Panc1 (cell line): ENCODE measurements around the gene DHCR24. TPM values are rescaled to one million over a fixed set of nuclear protein-coding genes. Genes with fewer than 3 reads are reported as not detected.

Experiments
- ATAC-seq: fragments of 200-7000 bp; cut with Tn5 transposase; 2 replicates; pipeline ENCODE4 v1.9.1; 2020; ENCODE audit warnings: mild to moderate bottlenecking, moderate library complexity
- BruUV-seq: library from RNA; stranded (reverse); fragments of 400-500 nt; replicated peaks from 2 replicates; lab custom pipeline; 2021; lab: Mats Ljungman, UMichigan
- CTCF ChIA-PET: fragments of 300-600 bp; sonication (Branson Sonifier 250); formaldehyde crosslinking; loops from one replicate; lab custom pipeline; 2022; ENCODE audit warnings: antibody characterized with exemption; lab: Charles Lee
- POLR2A ChIA-PET: fragments of 300-600 bp; sonication (Branson Sonifier 250); formaldehyde crosslinking; loops from one replicate; lab custom pipeline; 2022; ENCODE audit warnings: antibody characterized with exemption; lab: Charles Lee
- DNase-seq: peaks from one replicate; pipeline ENCODE4 v3.0.0-alpha.2; 2010; ENCODE audit warnings: low read depth, low spot score
- H3K27ac ChIP-seq: 2 replicates; pipeline ENCODE4 v1.5.1; 2011; ENCODE audit warnings: mild to moderate bottlenecking, low read length, inconsistent platforms
- H3K27me3 ChIP-seq: fragments of 200-500 bp; sonication (Bioruptor generic); 2 replicates; pipeline ENCODE4 v1.6.0; 2014; ENCODE audit warnings: low read length, inconsistent platforms; ENCODE audit not compliant: control insufficient read depth, insufficient read depth
- H3K36me3 ChIP-seq: fragments of 200-500 bp; sonication (Bioruptor generic); 2 replicates; pipeline ENCODE4 v1.5.1; 2014; ENCODE audit warnings: inconsistent platforms, mild to moderate bottlenecking, low read length, moderate library complexity; ENCODE audit not compliant: control insufficient read depth, insufficient read depth
- H3K4me1 ChIP-seq: 2 replicates; pipeline ENCODE4 v1.5.1; 2011; ENCODE audit warnings: inconsistent platforms, mild to moderate bottlenecking, low read length, moderate library complexity; ENCODE audit not compliant: control insufficient read depth, insufficient read depth
- H3K4me3 ChIP-seq, 2 experiments: 2 replicates each; pipeline ENCODE4 v1.5.1; 2011 to 2012; ENCODE audit warnings: low read depth in 2 of 2, low read length in 2 of 2, mild to moderate bottlenecking in 2 of 2, inconsistent platforms in 1 of 2, moderate library complexity in 1 of 2
- H3K9me3 ChIP-seq: fragments of 200-500 bp; sonication (Bioruptor generic); 2 replicates; pipeline ENCODE4 v1.5.1; 2014; ENCODE audit warnings: low read depth, mild to moderate bottlenecking, inconsistent platforms, low read length, moderate library complexity; ENCODE audit not compliant: control insufficient read depth, insufficient read depth
- CTCF ChIP-seq: fragments of 450-650 bp; IDR thresholded peaks from 2 replicates; pipeline ENCODE4 v1.5.1; 2017; ENCODE audit warnings: mild to moderate bottlenecking
- POLR2AphosphoS5 ChIP-seq: IDR thresholded peaks from 2 replicates; pipeline ENCODE4 v1.6.1; 2012; ENCODE audit warnings: mild to moderate bottlenecking, low read depth, low read length, moderate library complexity
- REST ChIP-seq, 2 experiments: IDR thresholded peaks; 2 replicates each; pipeline ENCODE4 v1.6.1; 2011 to 2012; ENCODE audit warnings: low read depth in 2 of 2, control low read depth in 1 of 2, low read length in 1 of 2, mild to moderate bottlenecking in 1 of 2, moderate library complexity in 1 of 2; ENCODE audit not compliant: insufficient read depth in 1 of 2
- SIN3A ChIP-seq: IDR thresholded peaks from 2 replicates; pipeline ENCODE4 v1.6.1; 2012; ENCODE audit warnings: low read depth, mild to moderate bottlenecking, low read length, moderate library complexity, borderline replicate concordance; ENCODE audit not compliant: insufficient read depth
- TCF7L2 ChIP-seq: IDR thresholded peaks from 2 replicates; pipeline ENCODE4 v1.6.1; 2011; ENCODE audit warnings: mild to moderate bottlenecking, low read depth, low read length, inconsistent platforms
- in situ Hi-C: cut with HindIII; loops from 2 replicates; pipeline ENCODE4 v1.10.0; 2016; ENCODE audit warnings: low sequenced_read_pairs, low pct_unique_long_range_greater_than_20kb
- intact Hi-C: fragments of 100-400 bp; cut with micrococcal nuclease; formaldehyde crosslinking; loops from one replicate; pipeline ENCODE4 v1.10.0; 2022; ENCODE audit not compliant: unreplicated experiment
- total RNA-seq: library from RNA; stranded (reverse); gene quantifications from one replicate; pipeline ENCODE4 v1.2.1, GENCODE V29; 2021; ENCODE audit not compliant: unreplicated experiment

DHCR24 gene
- total RNA-seq, 1 experiment from 2014 or later: 313 TPM

- Histone ChIP-seq H3K9me3 (no peaks in the 10 kb centered on the region), H3K36me3 (no peaks in the 10 kb centered on the region), H3K4me3 (no peak overlapping the region), H3K27me3 (no peaks in the 10 kb centered on the region), H3K4me1 (no peaks in the 10 kb centered on the region), H3K27ac (no peak overlapping the region)
- CTCF ChIA-PET: no interaction called here
- ATAC-seq (no peak), DNase-seq (no peak)
- no TSS peak for BruUV-seq
- in situ Hi-C loops: no loop called here
- TF ChIP-seq CTCF (no peak), SIN3A (no peak), POLR2AphosphoS5 (no peak)
- POLR2A ChIA-PET: no interaction called here
- intact Hi-C loops: no loop called here
Measured at GRCh38 chr1:54842963-54843362, 44.0 kb downstream of the DHCR24 start.

DNA sequence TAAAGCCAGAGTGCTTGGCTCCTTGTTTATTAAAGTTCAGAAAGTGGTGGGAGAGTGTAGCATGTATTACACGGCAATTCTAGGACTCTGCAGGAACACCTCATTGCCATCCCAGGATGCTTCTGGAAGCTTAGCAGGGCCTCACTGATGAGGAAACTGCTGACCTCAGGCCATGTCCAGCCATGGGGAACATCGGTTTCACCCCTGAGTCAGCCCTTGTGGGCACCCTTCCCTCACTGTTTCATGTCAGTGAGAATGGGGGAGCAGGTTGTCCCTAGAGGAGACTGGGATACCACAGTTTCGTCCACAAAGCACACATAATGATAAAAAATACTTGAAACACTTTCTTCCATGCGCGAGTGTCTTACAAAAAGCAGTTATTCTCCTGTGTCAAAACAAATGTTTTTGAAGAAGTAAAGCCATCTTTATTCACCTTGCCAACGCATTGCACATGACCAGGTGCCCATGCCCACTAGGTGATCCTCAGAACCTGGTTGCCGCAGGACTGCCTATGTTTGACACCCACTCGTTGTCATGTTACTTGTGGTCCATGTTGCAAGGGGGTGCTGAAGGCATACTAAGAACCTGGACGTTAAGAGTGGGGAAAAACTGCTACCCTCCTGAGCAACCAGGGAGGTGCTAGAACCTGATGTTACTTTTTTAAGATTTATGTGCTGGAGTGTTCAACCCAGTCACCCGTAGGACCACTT is 44.6 kb downstream of the DHCR24 start:
- Histone ChIP-seq H3K4me3 (no peak overlapping the region), H3K4me1 (no peaks in the 10 kb centered on the region), H3K27me3 (no peaks in the 10 kb centered on the region), H3K36me3 (no peaks in the 10 kb centered on the region), H3K9me3 (no peaks in the 10 kb centered on the region), H3K27ac (no peak overlapping the region)
- no TSS peak for BruUV-seq
- intact Hi-C loops: no loop called here
- in situ Hi-C loops: no loop called here
- ATAC-seq (no peak), DNase-seq (no peak)
- no peak for TF ChIP-seq TCF7L2
- TF ChIP-seq POLR2AphosphoS5: no peak
- no peak for TF ChIP-seq SIN3A
- TF ChIP-seq CTCF: no peak
- no peak for TF ChIP-seq REST (IDR thresholded peaks at IDR 0.05; ENCODE audit: insufficient read depth in 1 of 2, low read depth in 2 of 2, low read length in 1 of 2)
- ChIA-PET CTCF (no interaction called here), POLR2A (no interaction called here)
